Measurements from ENCODE around the gene FAT1. TPM values are rescaled to one million over a fixed set of nuclear protein-coding genes. Genes with fewer than 3 reads are reported as not detected.

Gene FAT1
- total RNA-seq, 2 experiments from 2014 or later: under 0.01 to 0.08 TPM

- BruUV-seq (replicated peaks): no TSS peak
- Histone ChIP-seq H3K36me3 (ENCODE audit: insufficient read depth, low read length) (no peaks in the 10 kb centered on the region), H3K9me2 (ENCODE audit: insufficient read depth, low read length) (no peaks in the 10 kb centered on the region), H4K20me1 (ENCODE audit: insufficient read depth, low read length) (no peaks in the 10 kb centered on the region), H2AFZ (ENCODE audit: low read length) (no peak overlapping the region), H3K27ac (ENCODE audit: low read depth, low read length, poor library complexity, severe bottlenecking) (no peak overlapping the region), H3K4me3 (ENCODE audit: low read depth, low read length, poor library complexity, severe bottlenecking) (no peak overlapping the region), H3K9me3 (ENCODE audit: low read length) (no peaks in the 10 kb centered on the region), H3K4me2 (ENCODE audit: low read length) (no peak overlapping the region), H3K4me1 (ENCODE audit: insufficient read depth, low read length, poor library complexity, severe bottlenecking) (no peaks in the 10 kb centered on the region), H3K79me2 (ENCODE audit: insufficient read depth, low read depth, low read length) (no peaks in the 10 kb centered on the region)
- ChIA-PET POLR2A (no interaction called here), CTCF (ENCODE audit: unreplicated experiment) (no interaction called here)
- TF ChIP-seq CTCF (conservative IDR thresholded peaks at IDR 0.05; ENCODE audit: low read length) (no peak), EZH2phosphoT487 (IDR thresholded peaks at IDR 0.05; ENCODE audit: borderline replicate concordance, low read depth, low read length) (no peak)
- intact Hi-C loops (cut with micrococcal nuclease; ENCODE audit: unreplicated experiment): no loop called here
- no peak for DNase-seq (ENCODE audit: low spot score)
These were observed 32.2 kb upstream of the FAT1 start for GRCh38 chr4:186755550-186756519.

GRCh38 chr4:186754976-186755375, 31.3 kb upstream of the FAT1 start:
- no peaks in the 10 kb centered on the region for H3K4me1 ChIP-seq (ENCODE audit: insufficient read depth, low read length, poor library complexity, severe bottlenecking)
- TF ChIP-seq EZH2phosphoT487 (IDR thresholded peaks at IDR 0.05; ENCODE audit: borderline replicate concordance, low read depth, low read length): no peak
- no peak for TF ChIP-seq CTCF (conservative IDR thresholded peaks at IDR 0.05; ENCODE audit: low read length)
- intact Hi-C loops (cut with micrococcal nuclease; ENCODE audit: unreplicated experiment): no loop called here
- no peaks in the 10 kb centered on the region for H3K36me3 ChIP-seq (ENCODE audit: insufficient read depth, low read length)
- CTCF ChIA-PET (ENCODE audit: unreplicated experiment): no interaction called here
- H3K79me2 ChIP-seq (ENCODE audit: insufficient read depth, low read depth, low read length): no peaks in the 10 kb centered on the region
- POLR2A ChIA-PET: interaction anchor here (0.6 kb wide), 1 partner anchor 12 kb away, joined by 3 read pairs; no protein-coding TSS in a partner anchor
- H3K4me3 ChIP-seq (ENCODE audit: low read depth, low read length, poor library complexity, severe bottlenecking): no peak overlapping the region
- DNase-seq (ENCODE audit: low spot score): no peak
- H3K9me3 ChIP-seq (ENCODE audit: low read length): no peaks in the 10 kb centered on the region
- H3K9me2 ChIP-seq (ENCODE audit: insufficient read depth, low read length): no peaks in the 10 kb centered on the region
- no TSS peak for BruUV-seq (replicated peaks)
- H4K20me1 ChIP-seq (ENCODE audit: insufficient read depth, low read length): no peaks in the 10 kb centered on the region
- no peak overlapping the region for H2AFZ ChIP-seq (ENCODE audit: low read length)
- no peak overlapping the region for H3K27ac ChIP-seq (ENCODE audit: low read depth, low read length, poor library complexity, severe bottlenecking)
- H3K4me2 ChIP-seq (ENCODE audit: low read length): no peak overlapping the region

- Histone ChIP-seq H3K4me3 (ENCODE audit: low read depth, low read length, poor library complexity, severe bottlenecking) (no peak overlapping the region), H3K4me2 (ENCODE audit: low read length) (no peak overlapping the region), H3K36me3 (ENCODE audit: insufficient read depth, low read length) (no peaks in the 10 kb centered on the region), H3K27ac (ENCODE audit: low read depth, low read length, poor library complexity, severe bottlenecking) (no peak overlapping the region), H3K79me2 (ENCODE audit: insufficient read depth, low read depth, low read length) (no peaks in the 10 kb centered on the region), H3K4me1 (ENCODE audit: insufficient read depth, low read length, poor library complexity, severe bottlenecking) (no peaks in the 10 kb centered on the region), H3K9me2 (ENCODE audit: insufficient read depth, low read length) (no peaks in the 10 kb centered on the region), H4K20me1 (ENCODE audit: insufficient read depth, low read length) (no peaks in the 10 kb centered on the region), H3K9me3 (ENCODE audit: low read length) (no peaks in the 10 kb centered on the region), H2AFZ (ENCODE audit: low read length) (no peak overlapping the region)
- CTCF ChIA-PET (ENCODE audit: unreplicated experiment): no interaction called here
- BruUV-seq (replicated peaks): no TSS peak
- intact Hi-C loops (cut with micrococcal nuclease; ENCODE audit: unreplicated experiment): no loop called here
- TF ChIP-seq EZH2phosphoT487 (IDR thresholded peaks at IDR 0.05; ENCODE audit: borderline replicate concordance, low read depth, low read length) (no peak), CTCF (conservative IDR thresholded peaks at IDR 0.05; ENCODE audit: low read length) (no peak)
- POLR2A ChIA-PET: interaction anchor here (0.5 kb wide), 1 partner anchor 15 kb away, joined by 3 read pairs; no protein-coding TSS in a partner anchor
- DNase-seq (ENCODE audit: low spot score): no peak
These were observed 28.7 kb upstream of the FAT1 start for GRCh38 chr4:186752325-186752724.

All from OCI-LY7 (cell line).